HG02642 (cell line): ENCODE measurements around the gene COL11A2.

Source experiments
- ATAC-seq: cut with Tn5 transposase; IDR thresholded peaks from one replicate; pipeline ENCODE4 v1.9.1; 2021; ENCODE audit warnings: mild to moderate bottlenecking; ENCODE audit not compliant: unreplicated experiment, poor library complexity

The COL11A2 gene

GRCh38 chr6:33206864-33207551 lies 14.7 kb upstream of the COL11A2 start:
- no peak for ATAC-seq

- no peak for ATAC-seq
Measured at GRCh38 chr6:33206027-33206863, 14.0 kb upstream of the COL11A2 start.

GRCh38 chr6:33205191-33206026 lies 13.1 kb upstream of the COL11A2 start:
- ATAC-seq: no peak

GRCh38 chr6:33204415-33205190 lies 12.3 kb upstream of the COL11A2 start, which contains the start of gene HSD17B8:
Gene HSD17B8 (plus strand): TSS chr6:33204655. CDS start chr6:33204669, 14 bp downstream.
- ATAC-seq: peak; percentile 42

GRCh38 chr6:33204165-33204414 lies 11.8 kb upstream of the COL11A2 start:
- no peak for ATAC-seq

- ATAC-seq: no peak
Measured at GRCh38 chr6:33203443-33204164, 11.3 kb upstream of the COL11A2 start.

- no peak for ATAC-seq
Measured at GRCh38 chr6:33202799-33203198, 10.5 kb upstream of the COL11A2 start.

- no peak for ATAC-seq
Measured at GRCh38 chr6:33201935-33202334, 9.7 kb upstream of the COL11A2 start.

- ATAC-seq: no peak
Measured at GRCh38 chr6:33201147-33201545, 8.9 kb upstream of the COL11A2 start.

- peak; percentile 57 for ATAC-seq
Measured at GRCh38 chr6:33200219-33201146, 8.2 kb upstream of the COL11A2 start, which contains the start of the genes RXRB and SLC39A7. Gene RXRB (minus strand): TSS chr6:33200665. CDS start chr6:33200476, 189 bp downstream. Gene SLC39A7 (plus strand): TSS chr6:33200867. CDS start chr6:33201246, 379 bp downstream.

GRCh38 chr6:33199687-33200218 lies 7.5 kb upstream of the COL11A2 start:
- ATAC-seq: peak; percentile 33

GRCh38 chr6:33198853-33199436 lies 6.7 kb upstream of the COL11A2 start:
- no peak for ATAC-seq

- ATAC-seq: no peak
Measured at GRCh38 chr6:33198159-33198852, 6.0 kb upstream of the COL11A2 start.

- no peak for ATAC-seq
Measured at GRCh38 chr6:33197431-33198048, 5.3 kb upstream of the COL11A2 start.

- no peak for ATAC-seq
Measured at GRCh38 chr6:33195304-33196165, 3.3 kb upstream of the COL11A2 start.
